Breast epithelium (tissue), 3 donors: ENCODE results near the gene STRAP.

Experiments
- CTCF ChIP-seq, 3 donors: fragments of 450-650 bp; IDR thresholded peaks; one replicate each; pipeline ENCODE4 v1.5.1; 2016 to 2017; ENCODE audit warnings: antibody characterized with exemption in 3 of 3, mild to moderate bottlenecking in 3 of 3, moderate library complexity in 3 of 3
- POLR2A ChIP-seq: fragments of 450-650 bp; IDR thresholded peaks from one replicate; pipeline ENCODE4 v1.6.1; 2016; ENCODE audit warnings: antibody characterized with exemption, mild to moderate bottlenecking, moderate library complexity

- TF ChIP-seq CTCF (IDR thresholded peaks at IDR 0.05): no peak
- no peak for TF ChIP-seq POLR2A
These were observed 5.0 kb downstream of the STRAP start for GRCh38 chr12:15887043-15887817.
